Superior temporal gyrus (tissue), 1 donor: ENCODE data around the gene TSPOAP1.

Experiments
- DNase-seq: peaks from one replicate; pipeline ENCODE4 v3.0.0-alpha.2; 2016; ENCODE audit errors: extremely low spot score

TSPOAP1 gene

DNA sequence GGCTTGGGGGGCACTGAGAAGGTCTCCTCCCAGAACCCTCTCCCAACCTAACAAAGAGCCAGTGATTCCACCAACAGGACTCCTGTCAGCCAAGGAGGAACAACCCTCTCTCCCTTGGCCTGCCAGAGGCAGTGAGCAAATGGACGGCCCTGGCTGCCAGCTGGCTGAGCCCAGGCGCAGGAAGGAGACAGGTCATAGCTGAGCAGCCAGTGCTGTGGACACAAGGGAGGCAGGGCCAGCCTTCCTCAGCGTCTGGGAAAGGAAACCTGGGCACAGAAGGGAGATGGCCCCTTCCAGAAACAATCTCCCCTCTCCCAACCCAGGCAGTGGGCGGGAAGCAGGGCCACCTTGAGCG is 50.0 kb downstream of the TSPOAP1 start:
- no peak for DNase-seq

DNA sequence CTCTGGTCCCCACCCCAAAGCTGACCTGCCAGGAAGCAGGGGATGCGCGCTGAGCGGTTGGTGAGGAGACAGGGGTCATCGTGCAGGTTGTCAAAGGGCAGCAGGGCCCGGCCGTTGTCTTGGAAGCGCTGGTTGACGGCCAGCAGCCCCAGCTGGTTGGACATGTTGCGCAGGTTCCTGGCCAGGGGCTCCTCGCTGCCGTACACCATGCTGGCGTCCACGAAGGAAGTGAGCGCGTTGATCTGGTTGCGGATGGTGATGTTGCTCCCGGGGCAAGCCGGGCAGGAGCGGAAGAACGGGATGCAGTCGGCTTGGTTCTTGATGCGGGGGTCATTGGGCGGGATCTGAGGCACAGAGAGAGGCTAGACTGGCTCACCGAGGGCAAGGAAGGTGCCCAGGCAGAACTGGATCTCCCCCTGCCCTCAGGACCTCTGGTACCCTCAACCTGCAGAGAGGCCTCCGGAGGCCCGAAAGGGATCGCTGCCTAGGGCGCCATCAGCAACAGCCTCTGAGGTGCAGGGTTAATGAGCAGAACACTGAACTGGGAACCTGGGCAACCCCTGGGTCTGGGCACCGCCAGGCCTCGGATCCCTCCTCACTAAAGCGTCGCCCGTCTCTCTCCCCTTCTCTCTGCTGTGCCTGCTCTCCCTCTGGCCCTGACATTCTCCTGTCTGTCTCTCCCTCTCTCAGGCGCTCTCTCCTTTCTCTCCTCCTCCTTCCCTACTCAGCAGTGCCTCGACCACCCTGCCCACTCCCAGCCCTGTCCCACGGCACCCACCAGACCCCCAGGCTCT is 50.6 kb downstream of the TSPOAP1 start:
- no peak for DNase-seq

DNA sequence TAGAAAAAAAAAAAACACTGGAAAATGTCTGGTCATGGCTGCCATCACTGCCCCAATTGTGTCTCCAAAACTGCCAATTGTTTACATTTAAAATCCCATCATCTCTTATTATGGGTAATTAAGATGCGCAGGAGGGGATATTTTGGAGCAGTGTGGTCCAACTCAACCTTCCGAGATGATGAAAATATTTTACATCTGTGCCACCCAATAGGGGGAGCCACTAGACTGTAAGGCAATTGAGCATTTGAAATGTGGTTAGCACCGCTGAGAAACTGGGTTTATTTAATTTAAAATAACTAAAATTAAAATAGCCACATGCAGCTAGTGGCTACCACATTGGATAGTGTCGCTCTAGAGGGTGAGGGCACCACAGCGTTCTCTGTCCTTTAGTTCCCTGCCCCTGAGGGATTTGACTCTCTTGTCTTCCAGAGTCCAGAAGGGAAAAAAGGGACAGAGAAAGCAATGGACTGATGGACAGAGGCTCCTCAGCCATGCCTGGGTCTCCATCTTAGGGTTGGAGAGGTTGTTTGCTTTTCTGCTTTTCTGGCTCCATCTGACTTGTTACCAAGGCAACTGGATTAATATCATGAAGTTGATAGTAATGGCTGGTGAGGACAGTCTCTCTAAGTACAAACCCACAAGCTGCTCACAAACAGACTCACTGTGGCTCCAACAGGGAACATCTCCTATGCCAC is 51.3 kb downstream of the TSPOAP1 start:
- DNase-seq: no peak

DNA sequence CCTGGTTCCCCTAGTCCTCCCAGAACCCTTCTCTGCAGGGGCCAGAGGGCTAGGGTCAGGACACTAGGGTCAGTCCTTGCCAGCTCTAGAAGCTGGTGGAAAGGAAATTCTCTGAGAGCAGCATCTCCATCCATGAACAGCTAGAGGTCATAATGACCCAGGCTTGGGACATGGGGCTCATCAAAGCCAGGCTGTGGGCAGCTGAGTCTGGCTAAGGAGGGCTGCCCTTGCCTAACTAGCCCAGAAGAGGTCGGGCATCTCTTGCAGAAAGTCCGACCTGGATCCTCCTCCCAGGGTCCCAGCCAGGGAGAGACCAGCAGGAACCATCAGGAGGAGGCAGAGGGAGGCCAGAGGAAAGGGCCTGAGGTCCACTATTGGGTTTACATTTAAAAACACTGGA is 52.2 kb downstream of the TSPOAP1 start:
- DNase-seq: no peak

DNA sequence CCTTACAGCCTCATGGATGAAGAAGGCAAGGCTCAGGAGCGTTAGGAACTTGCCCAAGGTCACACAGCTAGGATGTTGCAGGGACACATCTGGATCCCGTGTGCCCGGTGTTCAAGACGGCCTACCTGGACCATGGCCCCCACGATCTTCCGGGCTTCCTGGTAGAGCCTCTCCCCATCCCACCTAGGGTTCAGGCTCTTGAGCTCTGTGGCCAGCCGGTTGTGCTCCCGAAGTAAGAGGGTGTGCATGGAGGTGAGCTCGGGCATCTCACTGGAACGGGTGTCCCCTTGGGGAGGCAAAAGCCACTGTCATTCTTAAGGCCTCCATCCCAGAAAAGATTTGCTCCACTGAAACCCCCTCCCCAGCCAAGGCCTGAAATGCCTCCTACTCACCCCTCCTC is 53.2 kb downstream of the TSPOAP1 start:
- DNase-seq: no peak

DNA sequence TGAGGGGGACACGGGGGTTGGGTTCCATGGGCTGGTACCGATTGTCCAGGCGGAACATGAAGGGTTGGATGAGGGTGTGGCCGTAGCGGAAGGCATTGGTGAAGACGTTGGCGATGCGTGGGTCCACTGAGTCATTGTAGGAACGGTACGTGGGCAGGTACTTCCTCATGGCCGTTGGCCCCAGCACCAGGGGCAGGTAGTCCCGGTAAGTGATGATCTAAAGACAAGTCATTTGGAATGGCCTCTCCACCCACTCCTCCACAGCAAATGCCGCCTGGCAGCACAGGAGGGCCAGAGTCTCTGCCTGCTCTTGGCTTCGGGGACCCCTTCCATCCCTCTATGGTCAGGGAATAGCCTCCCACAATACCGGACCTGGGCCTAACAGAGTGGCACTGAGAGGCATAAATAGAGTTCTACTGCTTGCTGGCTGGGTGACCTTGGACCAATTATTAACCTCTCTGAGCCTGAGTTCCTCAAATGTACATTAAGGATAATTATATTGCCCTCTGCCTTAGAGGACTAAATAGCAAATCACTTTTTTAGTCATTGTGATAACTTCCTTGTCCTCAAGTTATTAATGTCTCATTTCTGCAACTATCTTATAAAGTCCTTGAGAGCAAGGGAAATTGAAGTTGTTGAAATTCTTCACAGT is 55.0 kb downstream of the TSPOAP1 start:
- no peak for DNase-seq

DNA sequence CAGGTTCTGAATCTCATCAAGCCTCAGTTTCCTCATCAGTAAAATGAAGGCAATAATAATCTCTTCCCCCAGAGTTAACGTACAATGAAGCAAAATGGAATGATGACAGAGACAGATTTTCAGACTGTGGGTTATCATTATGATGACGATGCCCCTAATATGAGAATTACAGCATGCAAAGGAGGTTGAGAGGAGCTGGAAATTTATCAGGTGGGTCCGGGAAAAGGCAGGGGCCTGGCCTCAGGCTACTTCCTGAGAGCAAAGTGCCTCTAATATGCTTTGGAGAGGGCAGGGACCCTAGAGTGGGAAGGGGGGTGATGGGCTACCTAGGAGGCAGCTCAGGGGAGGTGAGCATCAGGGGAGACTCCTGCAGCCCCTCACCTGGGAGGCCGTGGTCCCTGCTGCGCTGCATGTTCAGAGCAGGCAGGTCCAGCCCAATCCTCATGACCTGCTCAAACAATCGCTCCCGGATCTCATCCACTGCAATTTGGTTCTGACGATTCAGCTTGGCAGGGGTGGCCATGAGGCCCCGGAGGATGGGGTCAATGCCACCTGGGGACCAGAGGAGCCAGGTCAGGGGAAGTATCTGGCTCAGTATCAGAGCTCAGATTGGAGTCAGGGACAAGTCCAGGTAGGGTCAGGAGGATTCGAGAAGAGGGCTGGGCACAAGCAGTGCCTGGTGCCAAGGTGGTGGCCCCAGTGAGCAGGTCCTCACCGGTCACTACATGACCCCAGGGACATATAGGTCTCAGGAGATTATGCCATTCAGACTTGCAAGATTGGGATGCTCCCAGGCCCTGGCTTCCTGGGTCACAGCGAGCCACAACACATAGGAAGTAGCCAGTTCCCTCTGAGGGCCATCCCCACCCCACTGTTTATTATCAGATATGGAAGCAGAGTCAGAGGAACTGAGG is 56.0 kb downstream of the TSPOAP1 start:
- DNase-seq: no peak

DNA sequence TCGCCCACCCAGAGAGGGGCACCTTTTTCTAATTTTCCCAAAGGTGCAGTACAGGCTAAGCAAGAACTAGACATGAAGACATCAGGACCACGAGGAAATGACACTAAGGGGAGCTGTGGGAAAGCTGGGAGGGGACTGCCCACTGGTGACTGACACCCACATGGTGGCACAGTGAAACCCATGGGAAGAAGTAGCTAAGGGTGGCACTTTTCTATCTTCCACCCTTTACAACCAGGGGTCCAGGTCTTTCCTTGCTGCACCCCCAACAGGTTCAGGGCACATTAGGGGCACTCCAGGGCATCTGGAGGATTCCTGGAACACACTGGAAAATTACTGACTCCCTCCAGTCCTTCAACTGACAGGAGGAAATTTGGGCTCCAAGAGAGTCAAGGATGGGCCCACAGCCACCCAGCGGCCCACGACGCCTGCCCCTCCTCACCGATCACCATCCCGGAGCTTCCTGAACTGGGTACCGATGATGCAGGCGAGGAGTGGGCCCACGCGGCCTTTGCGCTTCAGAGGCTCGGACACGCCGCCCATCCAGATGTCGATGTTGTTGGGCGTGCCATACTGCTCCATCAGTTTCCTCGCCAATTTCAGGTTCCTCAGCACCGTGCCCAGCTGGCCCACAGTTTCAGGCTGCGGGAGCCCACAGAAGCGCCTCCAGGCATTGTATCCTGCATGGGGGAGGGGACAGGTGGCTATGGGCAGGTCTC is 57.2 kb downstream of the TSPOAP1 start:
- DNase-seq: no peak

DNA sequence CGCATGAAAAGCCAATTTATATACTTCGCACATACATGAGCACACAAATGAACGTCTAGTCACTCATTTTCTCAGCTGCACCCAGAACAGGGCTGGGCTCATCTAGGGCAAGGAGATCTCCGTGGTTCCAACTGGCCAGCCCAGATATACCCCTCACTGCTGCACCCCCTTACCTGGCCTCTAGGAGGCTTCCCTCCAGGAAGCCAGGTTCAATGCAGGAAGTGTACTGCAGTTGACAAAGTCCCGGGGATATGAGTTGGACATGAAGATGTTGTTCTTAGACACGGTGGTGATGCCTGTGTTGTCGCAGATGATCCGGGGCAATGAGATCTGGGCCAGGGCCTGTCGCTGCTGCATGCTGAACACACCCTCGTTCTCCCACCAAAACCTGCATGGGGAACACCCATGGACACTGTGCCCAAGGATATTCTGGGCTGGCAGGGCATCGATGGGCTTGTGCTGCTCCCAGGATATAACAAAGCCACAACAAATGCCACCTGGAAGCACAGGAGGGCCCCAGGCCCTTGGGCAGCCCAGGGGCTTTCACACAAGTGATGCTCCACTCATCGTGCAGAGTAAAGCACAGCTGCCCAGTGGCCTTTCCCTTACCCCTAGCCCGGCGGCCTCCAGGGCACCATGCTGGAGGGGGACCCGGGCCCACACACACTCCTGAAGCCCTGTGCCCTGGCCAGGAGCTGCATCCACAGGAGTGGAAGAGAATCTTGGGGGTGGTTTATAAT is 57.9 kb downstream of the TSPOAP1 start:
- DNase-seq: no peak

DNA sequence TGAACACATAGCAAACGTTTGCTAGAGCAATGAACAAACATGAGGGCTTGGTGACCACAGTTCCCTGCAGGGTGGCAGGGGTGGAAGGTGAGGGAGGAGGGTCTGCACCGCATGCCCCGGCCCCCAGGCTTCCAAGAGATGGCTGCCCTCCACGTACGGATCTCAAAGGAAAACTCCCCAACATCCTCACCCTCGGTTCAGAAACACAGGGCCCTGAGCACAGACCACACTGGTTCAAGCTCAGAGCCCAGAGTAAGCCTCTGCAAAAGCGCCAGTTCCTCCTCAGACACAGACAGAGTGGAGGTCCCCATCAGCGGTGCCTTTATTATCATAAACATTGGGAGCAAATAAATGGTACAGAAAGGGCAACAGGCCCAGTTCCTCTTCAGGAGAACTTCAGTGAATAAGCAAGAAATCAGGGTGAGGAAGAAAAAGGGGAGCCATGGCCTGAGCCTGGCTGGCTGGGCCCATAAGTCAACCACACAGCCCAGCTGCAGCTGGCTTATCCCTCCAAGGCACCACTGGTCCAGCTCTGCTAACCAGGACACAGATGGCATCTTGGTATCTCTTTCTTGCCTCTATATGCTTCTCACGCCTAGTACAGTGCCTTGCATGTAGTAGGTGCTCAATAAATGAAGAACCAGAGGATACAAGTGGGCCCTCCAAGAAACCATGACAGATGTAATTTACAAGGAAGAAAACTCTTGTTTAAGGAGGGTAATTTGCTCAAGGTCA is 58.9 kb downstream of the TSPOAP1 start:
- no peak for DNase-seq

DNA sequence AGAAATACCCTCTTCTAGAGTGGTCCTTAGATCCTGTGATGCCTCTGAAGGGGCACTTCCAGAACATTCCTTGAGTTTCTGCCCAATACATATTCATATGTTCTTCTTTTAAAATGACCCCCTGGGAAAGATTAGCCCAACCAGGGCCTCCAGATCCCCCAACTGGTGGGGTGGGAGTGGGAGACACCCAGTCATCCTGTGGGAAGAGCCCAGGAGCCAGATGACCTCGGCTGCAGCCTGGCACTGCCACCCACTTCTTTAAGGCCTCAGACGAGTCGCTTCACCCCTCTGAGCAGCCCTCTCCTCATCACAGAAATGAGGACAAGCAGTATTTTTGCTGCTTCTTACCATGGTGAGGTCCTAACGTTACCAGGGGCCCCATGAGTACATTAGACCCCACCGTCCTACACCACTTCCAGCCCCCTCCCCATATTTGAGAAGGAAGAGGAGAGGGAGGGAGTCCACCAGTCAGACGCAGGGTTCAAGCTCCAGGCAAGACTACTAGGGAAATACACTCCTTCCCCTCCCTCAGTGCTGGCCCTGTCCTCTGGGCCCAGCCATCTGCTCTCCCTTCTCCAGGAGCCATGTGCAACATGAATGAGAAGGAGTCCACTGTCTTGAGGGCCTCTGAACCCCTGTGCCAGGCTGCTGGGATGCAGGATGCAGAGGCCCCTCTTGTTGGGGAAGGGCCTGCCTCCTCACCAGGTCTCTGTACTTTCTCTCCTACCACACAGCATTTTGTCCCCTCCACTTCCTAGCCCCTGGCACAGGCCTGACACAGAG is 59.6 kb downstream of the TSPOAP1 start:
- DNase-seq: no peak

DNA sequence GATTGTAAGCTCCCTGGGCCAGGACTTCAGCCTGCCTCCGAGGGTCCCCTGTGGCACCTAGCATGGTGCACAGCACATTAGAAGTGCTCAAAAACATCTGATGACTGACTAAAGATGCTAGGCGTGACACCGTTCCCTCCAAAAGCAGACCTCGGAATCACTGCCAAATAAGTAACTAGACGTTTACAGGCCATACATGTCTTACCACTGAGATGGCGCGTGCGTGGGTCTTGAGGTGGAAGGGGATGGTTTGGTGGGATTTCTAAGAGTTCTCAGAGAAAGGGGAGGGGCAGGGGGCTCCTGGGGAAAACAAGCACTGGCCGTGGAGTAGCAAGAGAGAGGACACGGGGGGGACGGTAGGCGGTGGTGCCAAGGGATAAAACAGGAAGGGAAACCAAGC is 60.3 kb downstream of the TSPOAP1 start:
- DNase-seq: no peak

DNA sequence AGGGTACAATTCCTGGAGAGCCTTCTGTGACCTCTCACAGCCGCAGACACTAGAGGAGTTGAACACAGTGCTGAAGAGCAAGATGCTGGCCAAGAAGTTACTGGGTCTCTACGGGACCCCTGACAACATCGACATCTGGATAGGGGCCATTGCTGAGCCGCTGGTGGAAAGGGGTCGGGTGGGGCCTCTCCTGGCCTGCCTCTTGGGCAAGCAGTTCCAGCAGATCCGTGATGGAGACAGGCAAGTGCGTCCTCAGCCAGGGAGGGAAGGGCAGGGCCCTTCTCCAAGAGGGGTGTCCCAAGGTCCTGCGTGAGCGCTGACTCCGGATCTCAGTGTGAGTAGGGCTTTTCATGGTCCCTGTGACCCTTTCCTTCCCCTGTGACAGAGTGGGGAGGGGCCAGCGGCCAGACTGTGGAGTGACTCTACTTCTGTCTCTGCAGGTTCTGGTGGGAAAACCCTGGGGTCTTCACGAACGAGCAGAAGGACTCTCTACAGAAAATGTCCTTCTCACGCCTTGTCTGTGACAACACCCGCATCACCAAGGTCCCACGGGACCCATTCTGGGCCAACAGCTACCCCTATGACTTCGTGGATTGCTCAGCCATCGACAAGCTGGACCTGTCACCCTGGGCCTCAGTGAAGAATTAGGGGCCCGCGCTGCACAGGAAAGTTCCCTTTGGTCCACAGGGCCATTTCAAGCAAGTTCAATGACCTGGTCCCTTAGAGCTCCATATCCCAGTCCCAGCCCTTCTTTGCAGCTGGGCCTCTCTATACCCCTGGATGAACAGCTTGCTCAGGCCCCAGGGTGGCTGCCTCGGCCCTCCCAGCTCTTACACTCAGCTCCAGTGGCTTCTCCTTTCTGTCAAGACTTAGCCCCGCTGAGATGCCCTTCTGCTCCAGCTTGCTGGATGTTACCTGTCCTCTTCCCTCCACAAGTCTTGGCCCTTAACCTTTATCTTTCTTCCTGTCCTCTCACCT is 61.0 kb downstream of the TSPOAP1 start:
- DNase-seq: no peak

DNA sequence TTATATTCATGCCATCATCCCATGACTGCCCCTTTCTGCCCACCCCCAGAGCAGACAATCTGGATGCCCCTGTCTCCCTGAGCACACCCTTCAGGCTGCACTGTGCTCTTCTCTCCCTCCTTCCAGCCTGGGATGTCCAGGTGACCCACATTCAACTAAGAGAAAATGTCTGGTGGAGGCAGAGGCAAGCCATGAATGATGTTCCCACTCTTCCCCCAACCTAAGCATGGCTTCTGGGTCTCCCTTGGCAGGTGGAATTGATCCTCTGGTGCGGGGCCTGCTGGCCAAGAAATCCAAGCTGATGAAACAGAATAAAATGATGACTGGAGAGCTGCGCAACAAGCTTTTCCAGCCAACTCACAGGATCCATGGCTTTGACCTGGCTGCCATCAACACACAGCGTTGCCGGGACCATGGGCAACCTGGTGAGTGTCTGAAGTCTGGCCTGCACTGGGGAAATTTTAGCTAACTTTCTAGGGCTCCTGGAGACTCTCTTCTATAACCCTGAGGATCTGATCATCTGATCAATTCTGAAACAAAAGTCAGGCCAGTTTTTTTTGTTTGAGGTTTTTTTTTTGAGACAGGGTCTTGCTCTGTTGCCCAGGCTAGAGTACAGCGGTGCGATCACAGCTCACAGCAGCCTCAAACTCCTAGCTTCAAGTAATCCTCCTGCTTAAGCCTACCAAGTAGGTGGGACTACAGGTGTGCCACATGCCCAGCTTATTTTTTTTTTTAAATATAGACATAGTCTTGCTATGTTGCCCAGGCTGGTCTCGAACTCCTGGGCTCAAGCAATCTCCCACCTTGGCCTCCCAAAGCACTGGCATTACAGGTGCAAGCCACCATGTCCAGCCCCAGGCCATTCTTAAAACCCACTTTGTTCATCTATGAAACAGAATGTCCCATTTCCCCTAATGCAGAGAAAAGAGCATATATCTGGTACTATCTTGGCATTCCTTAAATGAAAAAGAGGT is 62.4 kb downstream of the TSPOAP1 start:
- DNase-seq: no peak

DNA sequence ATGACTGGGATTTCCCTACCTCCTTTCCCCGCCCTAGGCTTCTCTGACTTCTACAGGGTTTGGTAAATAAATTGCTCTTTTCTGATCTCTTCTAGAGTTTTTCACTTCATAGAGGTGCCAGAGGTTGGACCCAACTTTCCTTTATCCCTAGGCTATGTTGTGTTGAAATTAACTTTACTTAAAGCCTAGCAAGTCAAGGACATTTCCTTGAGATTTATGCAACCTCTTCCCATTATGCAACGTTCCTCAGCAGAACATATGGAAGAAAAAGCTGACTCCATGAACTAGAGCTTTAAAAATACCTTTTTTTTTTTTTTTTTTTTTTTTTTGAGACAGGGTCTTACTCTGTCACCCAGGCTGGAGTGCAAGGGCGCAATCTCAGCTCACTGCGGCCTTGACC is 63.3 kb downstream of the TSPOAP1 start:
- no peak for DNase-seq

DNA sequence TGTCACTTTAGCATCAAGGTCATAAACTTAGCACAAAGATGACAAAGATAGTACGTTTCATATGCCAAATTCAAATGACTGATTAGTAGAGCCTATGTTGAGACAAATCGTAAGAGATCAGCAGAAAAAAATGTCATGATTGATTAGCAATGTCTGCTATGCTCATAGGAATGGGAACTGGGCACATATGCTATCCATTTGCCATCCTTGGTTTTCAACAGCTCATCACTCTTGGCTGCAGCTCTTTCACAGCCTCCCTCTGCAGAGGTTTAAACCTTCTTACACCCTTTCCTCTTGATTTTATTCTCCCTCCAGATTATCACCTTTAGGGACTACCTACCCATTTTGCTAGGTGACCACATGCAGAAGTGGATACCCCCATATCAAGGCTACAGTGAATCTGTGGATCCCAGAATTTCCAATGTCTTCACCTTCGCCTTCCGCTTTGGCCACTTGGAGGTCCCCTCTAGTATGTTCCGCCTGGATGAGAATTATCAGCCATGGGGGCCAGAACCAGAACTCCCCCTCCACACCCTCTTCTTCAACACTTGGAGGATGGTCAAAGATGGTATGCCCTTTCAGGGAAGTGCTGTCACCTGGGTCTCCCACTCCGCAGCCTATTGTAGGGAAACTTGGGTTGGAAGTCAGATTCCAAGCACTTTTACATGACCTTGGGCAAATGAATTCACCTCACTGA is 64.0 kb downstream of the TSPOAP1 start:
- DNase-seq: no peak
